Measurements from ENCODE around the gene RFC5.

Gene RFC5

DNA sequence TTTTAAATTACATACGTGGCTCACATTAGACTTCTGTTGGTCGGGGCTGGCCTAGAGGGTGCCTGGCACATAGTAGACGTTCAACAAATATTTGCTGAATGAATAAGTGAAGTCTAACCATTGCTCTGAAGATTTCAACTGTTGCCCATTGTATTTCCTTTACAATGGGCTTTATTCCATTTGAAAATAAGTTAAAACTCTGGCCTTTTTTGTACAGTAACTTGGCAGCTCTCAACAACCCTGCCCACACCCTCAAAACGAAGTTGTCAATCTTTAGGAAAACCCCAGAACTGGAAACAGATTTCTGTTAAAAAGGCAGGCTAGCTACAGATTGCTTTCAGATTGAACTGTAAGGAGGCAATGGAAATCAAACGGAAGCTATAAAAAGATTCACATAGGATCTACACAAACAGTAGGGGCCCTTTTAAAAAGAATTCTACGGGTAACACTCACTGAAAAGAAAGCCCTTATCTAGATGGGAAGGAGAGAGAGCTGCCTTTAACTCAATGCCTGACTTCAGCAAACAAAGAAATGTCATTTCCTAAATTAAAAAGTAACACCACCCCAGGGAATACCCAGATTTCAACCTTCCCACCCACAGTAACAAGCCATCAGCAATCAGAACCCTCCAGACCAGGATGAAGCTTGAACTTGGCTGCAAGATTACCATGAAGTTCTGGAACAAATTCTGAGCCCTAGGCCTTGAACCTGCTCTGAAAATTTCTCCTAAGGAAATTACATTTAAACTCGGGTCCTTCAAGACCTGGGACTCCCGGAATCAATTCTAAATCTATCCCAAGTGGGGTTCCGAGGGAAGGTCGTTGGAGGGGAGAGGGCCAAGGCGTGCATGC, 43.1 kb downstream of the RFC5 start:
- no peaks in the 10 kb centered on the region for H3K36me3 ChIP-seq (ENCODE audit: control insufficient read depth in 2 of 2, insufficient read depth in 2 of 2, low read length in 2 of 2)
- H3K27me3 ChIP-seq (ENCODE audit: control insufficient read depth in 2 of 2, insufficient read depth in 2 of 2, low read length in 2 of 2): no peaks in the 10 kb centered on the region
- H3K4me3 ChIP-seq (ENCODE audit: low read length in 2 of 2): peak overlapping the region; percentile 78 to 92
- peaks cover 28 to 33% of the 10 kb centered on the region in 2 donors for H3K4me1 ChIP-seq (ENCODE audit: control insufficient read depth in 2 of 2, insufficient read depth in 2 of 2, low read length in 2 of 2)
- no peaks in the 10 kb centered on the region for H3K9me3 ChIP-seq (ENCODE audit: control insufficient read depth in 2 of 2, low read length in 2 of 2)
- peak overlapping the region; percentile 87 to 96 for H3K27ac ChIP-seq (ENCODE audit: low read depth in 2 of 2, low read length in 2 of 2)
- H3K9ac ChIP-seq (ENCODE audit: low read depth in 1 of 2, low read length in 2 of 2): peak overlapping the region; percentile 76 to 77

- Histone ChIP-seq H3K9ac (ENCODE audit: low read depth in 1 of 2, low read length in 2 of 2) (peak overlapping the region; percentile 76 to 77), H3K27me3 (ENCODE audit: control insufficient read depth in 2 of 2, insufficient read depth in 2 of 2, low read length in 2 of 2) (no peaks in the 10 kb centered on the region), H3K27ac (ENCODE audit: low read depth in 2 of 2, low read length in 2 of 2) (peak overlapping the region; percentile 87 to 96), H3K4me3 (ENCODE audit: low read length in 2 of 2) (peak overlapping the region; percentile 78 to 92), H3K9me3 (ENCODE audit: control insufficient read depth in 2 of 2, low read length in 2 of 2) (no peaks in the 10 kb centered on the region), H3K4me1 (ENCODE audit: control insufficient read depth in 2 of 2, insufficient read depth in 2 of 2, low read length in 2 of 2) (peaks cover 33 to 42% of the 10 kb centered on the region in 2 donors), H3K36me3 (ENCODE audit: control insufficient read depth in 2 of 2, insufficient read depth in 2 of 2, low read length in 2 of 2) (no peaks in the 10 kb centered on the region)
Measured at GRCh38 chr12:118060301-118061010, 44.0 kb downstream of the RFC5 start.

- no peaks in the 10 kb centered on the region for H3K9me3 ChIP-seq (ENCODE audit: control insufficient read depth in 2 of 2, low read length in 2 of 2)
- H3K27ac ChIP-seq (ENCODE audit: low read depth in 2 of 2, low read length in 2 of 2): peak within 1 kb of the TSS; percentile 87 to 96
- no peaks in the 10 kb centered on the region for H3K36me3 ChIP-seq (ENCODE audit: control insufficient read depth in 2 of 2, insufficient read depth in 2 of 2, low read length in 2 of 2)
- no peaks in the 10 kb centered on the region for H3K27me3 ChIP-seq (ENCODE audit: control insufficient read depth in 2 of 2, insufficient read depth in 2 of 2, low read length in 2 of 2)
- H3K4me1 ChIP-seq (ENCODE audit: control insufficient read depth in 2 of 2, insufficient read depth in 2 of 2, low read length in 2 of 2): peaks cover 33 to 37% of the 10 kb centered on the region in 2 donors
- peak within 1 kb of the TSS; percentile 93 to 98 for H3K9ac ChIP-seq (ENCODE audit: low read depth in 1 of 2, low read length in 2 of 2)
- peak within 1 kb of the TSS; percentile 90 to 94 for H3K4me3 ChIP-seq (ENCODE audit: low read length in 2 of 2)
Measured at GRCh38 chr12:118061011-118061872, 44.7 kb downstream of the RFC5 start, which contains the start of gene WSB2. TSS of gene WSB2 (minus strand) at chr12:118061179. CDS start at chr12:118061048, 131 bp downstream.

- no peaks in the 10 kb centered on the region for H3K27me3 ChIP-seq (ENCODE audit: control insufficient read depth in 2 of 2, insufficient read depth in 2 of 2, low read length in 2 of 2)
- no peaks in the 10 kb centered on the region for H3K9me3 ChIP-seq (ENCODE audit: control insufficient read depth in 2 of 2, low read length in 2 of 2)
- peak overlapping the region; percentile 87 to 96 for H3K27ac ChIP-seq (ENCODE audit: low read depth in 2 of 2, low read length in 2 of 2)
- peak overlapping the region; percentile 93 to 98 for H3K9ac ChIP-seq (ENCODE audit: low read depth in 1 of 2, low read length in 2 of 2)
- H3K4me1 ChIP-seq (ENCODE audit: control insufficient read depth in 2 of 2, insufficient read depth in 2 of 2, low read length in 2 of 2): peaks cover 33 to 34% of the 10 kb centered on the region in 2 donors
- peak overlapping the region; percentile 90 to 94 for H3K4me3 ChIP-seq (ENCODE audit: low read length in 2 of 2)
- H3K36me3 ChIP-seq (ENCODE audit: control insufficient read depth in 2 of 2, insufficient read depth in 2 of 2, low read length in 2 of 2): peaks cover 0 to 6% of the 10 kb centered on the region in 2 donors
Measured at GRCh38 chr12:118061873-118062843, 45.7 kb downstream of the RFC5 start.

- Histone ChIP-seq H3K27me3 (ENCODE audit: control insufficient read depth in 2 of 2, insufficient read depth in 2 of 2, low read length in 2 of 2) (no peaks in the 10 kb centered on the region), H3K27ac (ENCODE audit: low read depth in 2 of 2, low read length in 2 of 2) (peak overlapping the region; percentile 87 to 96), H3K36me3 (ENCODE audit: control insufficient read depth in 2 of 2, insufficient read depth in 2 of 2, low read length in 2 of 2) (peaks cover 0 to 6% of the 10 kb centered on the region in 2 donors), H3K4me1 (ENCODE audit: control insufficient read depth in 2 of 2, insufficient read depth in 2 of 2, low read length in 2 of 2) (peaks cover 33 to 34% of the 10 kb centered on the region in 2 donors), H3K4me3 (ENCODE audit: low read length in 2 of 2) (peak overlapping the region in 1 of 2 donors; percentile 14), H3K9ac (ENCODE audit: low read depth in 1 of 2, low read length in 2 of 2) (peak overlapping the region; percentile 27 to 38), H3K9me3 (ENCODE audit: control insufficient read depth in 2 of 2, low read length in 2 of 2) (no peaks in the 10 kb centered on the region)
Measured at GRCh38 chr12:118063576-118064391, 47.3 kb downstream of the RFC5 start.

DNA sequence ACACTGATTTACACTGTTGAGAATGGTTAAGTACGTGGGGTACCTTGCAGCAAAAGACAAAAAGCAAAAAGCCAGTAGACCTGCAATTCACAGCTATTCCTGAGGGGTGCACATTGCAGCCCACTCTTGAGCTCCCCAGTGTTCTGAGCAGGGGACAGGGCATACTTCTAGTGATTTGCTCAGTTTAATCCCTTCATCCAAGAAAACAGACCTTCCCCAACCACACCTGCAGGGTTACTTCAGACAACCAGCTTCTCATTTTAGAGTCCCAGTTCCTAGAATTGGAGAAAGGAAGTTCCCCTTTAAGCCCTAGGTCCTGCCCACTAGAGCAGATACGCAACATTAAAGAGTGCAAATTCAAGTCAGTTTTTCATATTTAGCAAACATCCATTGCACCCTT, 48.1 kb downstream of the RFC5 start:
- Histone ChIP-seq H3K9me3 (ENCODE audit: control insufficient read depth in 2 of 2, low read length in 2 of 2) (no peaks in the 10 kb centered on the region), H3K9ac (ENCODE audit: low read depth in 1 of 2, low read length in 2 of 2) (peak overlapping the region in 1 of 2 donors; percentile 23), H3K27ac (ENCODE audit: low read depth in 2 of 2, low read length in 2 of 2) (peak overlapping the region; percentile 87 to 96), H3K4me3 (ENCODE audit: low read length in 2 of 2) (no peak overlapping the region), H3K27me3 (ENCODE audit: control insufficient read depth in 2 of 2, insufficient read depth in 2 of 2, low read length in 2 of 2) (no peaks in the 10 kb centered on the region), H3K36me3 (ENCODE audit: control insufficient read depth in 2 of 2, insufficient read depth in 2 of 2, low read length in 2 of 2) (peaks cover 0 to 6% of the 10 kb centered on the region in 2 donors), H3K4me1 (ENCODE audit: control insufficient read depth in 2 of 2, insufficient read depth in 2 of 2, low read length in 2 of 2) (peaks cover 26 to 32% of the 10 kb centered on the region in 2 donors)

GRCh38 chr12:118065380-118065779, 48.9 kb downstream of the RFC5 start:
- peaks cover 0 to 6% of the 10 kb centered on the region in 2 donors for H3K36me3 ChIP-seq (ENCODE audit: control insufficient read depth in 2 of 2, insufficient read depth in 2 of 2, low read length in 2 of 2)

GRCh38 chr12:118068445-118068844, 51.9 kb downstream of the RFC5 start:
- H3K36me3 ChIP-seq (ENCODE audit: control insufficient read depth in 2 of 2, insufficient read depth in 2 of 2, low read length in 2 of 2): peaks cover 12 to 13% of the 10 kb centered on the region in 2 donors
- no peaks in the 10 kb centered on the region for H3K9me3 ChIP-seq (ENCODE audit: control insufficient read depth in 2 of 2, low read length in 2 of 2)
- no peak overlapping the region for H3K27ac ChIP-seq (ENCODE audit: low read depth in 2 of 2, low read length in 2 of 2)
- no peaks in the 10 kb centered on the region for H3K27me3 ChIP-seq (ENCODE audit: control insufficient read depth in 2 of 2, insufficient read depth in 2 of 2, low read length in 2 of 2)
- no peak overlapping the region for H3K9ac ChIP-seq (ENCODE audit: low read depth in 1 of 2, low read length in 2 of 2)
- no peak overlapping the region for H3K4me3 ChIP-seq (ENCODE audit: low read length in 2 of 2)
- peaks cover 16 to 17% of the 10 kb centered on the region in 2 donors for H3K4me1 ChIP-seq (ENCODE audit: control insufficient read depth in 2 of 2, insufficient read depth in 2 of 2, low read length in 2 of 2)

More at GRCh38 chr12:118065380-118065779, 48.9 kb downstream of the RFC5 start:
- Histone ChIP-seq H3K4me3 (ENCODE audit: low read length in 2 of 2) (no peak overlapping the region), H3K27ac (ENCODE audit: low read depth in 2 of 2, low read length in 2 of 2) (peak overlapping the region in 1 of 2 donors; percentile 96), H3K27me3 (ENCODE audit: control insufficient read depth in 2 of 2, insufficient read depth in 2 of 2, low read length in 2 of 2) (no peaks in the 10 kb centered on the region), H3K9me3 (ENCODE audit: control insufficient read depth in 2 of 2, low read length in 2 of 2) (no peaks in the 10 kb centered on the region), H3K4me1 (ENCODE audit: control insufficient read depth in 2 of 2, insufficient read depth in 2 of 2, low read length in 2 of 2) (peaks cover 19 to 25% of the 10 kb centered on the region in 2 donors), H3K9ac (ENCODE audit: low read depth in 1 of 2, low read length in 2 of 2) (no peak overlapping the region)
